Ascending aorta (tissue), 2 donors: ENCODE results near the gene IFNB1. TPM values are rescaled to one million over a fixed set of nuclear protein-coding genes. Genes with fewer than 3 reads are reported as not detected.

Experiments
- DNase-seq, 2 donors: peaks; one replicate each; pipeline ENCODE4 v3.0.0-alpha.2; 2019; ENCODE audit warnings: low spot score in 2 of 2
- H3K27ac ChIP-seq, 2 donors: fragments of 200-600 bp; sonication (generic); one replicate each; pipeline ENCODE4 v1.5.1; 2016 to 2017; ENCODE audit warnings: mild to moderate bottlenecking in 1 of 2
- H3K27me3 ChIP-seq: fragments of 200-600 bp; sonication (generic); one replicate; pipeline ENCODE4 v1.5.1; 2017
- H3K36me3 ChIP-seq, 2 donors: fragments of 200-600 bp; sonication (generic); one replicate each; pipeline ENCODE4 v1.5.1; 2016
- H3K4me1 ChIP-seq, 2 donors: fragments of 200-600 bp; sonication (generic); one replicate each; pipeline ENCODE4 v1.5.1; 2016 to 2017; ENCODE audit warnings: mild to moderate bottlenecking in 1 of 2
- H3K4me3 ChIP-seq, 2 donors: fragments of 200-600 bp; sonication (generic); one replicate each; pipeline ENCODE4 v1.5.1; 2016 to 2017; ENCODE audit warnings: mild to moderate bottlenecking in 1 of 2
- H3K9me3 ChIP-seq, 2 donors: fragments of 200-600 bp; sonication (generic); one replicate each; pipeline ENCODE4 v1.5.1; 2016
- intact Hi-C: fragments of 100-400 bp; cut with DNase I; formaldehyde crosslinking; loops from one replicate; pipeline ENCODE4 v1.15.1; 2023
- total RNA-seq: library from RNA; depleted of rRNA; stranded (reverse); fragments of >200 nt; gene quantifications from one replicate; pipeline ENCODE4 v1.1.0, GENCODE V29; 2016
- TF ChIP-seq, protein P1 (sequence below), 3 experiments: fragments of 200-600 bp in 2 of 3; fragments of 450-650 bp in 1 of 3; sonication (generic) in 2 of 3; IDR thresholded peaks; one replicate each; pipeline ENCODE4 v1.5.1; 2016 to 2019; ENCODE audit warnings: antibody characterized with exemption in 3 of 3, mild to moderate bottlenecking in 1 of 3, moderate library complexity in 1 of 3

IFNB1 gene
- total RNA-seq = not detected

DNA sequence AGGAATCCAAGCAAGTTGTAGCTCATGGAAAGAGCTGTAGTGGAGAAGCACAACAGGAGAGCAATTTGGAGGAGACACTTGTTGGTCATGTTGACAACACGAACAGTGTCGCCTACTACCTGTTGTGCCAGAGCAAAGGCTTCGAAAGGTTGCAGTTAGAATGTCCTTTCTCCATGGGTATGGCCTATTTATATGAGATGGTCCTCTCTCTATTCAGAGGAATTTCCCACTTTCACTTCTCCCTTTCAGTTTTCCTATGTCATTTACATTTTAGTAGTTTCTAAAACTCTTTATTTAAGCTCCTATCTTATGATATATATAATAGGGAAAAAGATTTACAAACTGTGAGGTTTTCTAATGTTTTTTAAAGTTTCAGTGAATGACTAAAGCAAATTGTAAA is at the start of gene IFNB1:
Gene IFNB1 (minus strand): TSS at position 162 of the 400 bp plus-strand sequence. CDS start 73 bp downstream, at position 89.
- TF ChIP-seq, protein P1, sequence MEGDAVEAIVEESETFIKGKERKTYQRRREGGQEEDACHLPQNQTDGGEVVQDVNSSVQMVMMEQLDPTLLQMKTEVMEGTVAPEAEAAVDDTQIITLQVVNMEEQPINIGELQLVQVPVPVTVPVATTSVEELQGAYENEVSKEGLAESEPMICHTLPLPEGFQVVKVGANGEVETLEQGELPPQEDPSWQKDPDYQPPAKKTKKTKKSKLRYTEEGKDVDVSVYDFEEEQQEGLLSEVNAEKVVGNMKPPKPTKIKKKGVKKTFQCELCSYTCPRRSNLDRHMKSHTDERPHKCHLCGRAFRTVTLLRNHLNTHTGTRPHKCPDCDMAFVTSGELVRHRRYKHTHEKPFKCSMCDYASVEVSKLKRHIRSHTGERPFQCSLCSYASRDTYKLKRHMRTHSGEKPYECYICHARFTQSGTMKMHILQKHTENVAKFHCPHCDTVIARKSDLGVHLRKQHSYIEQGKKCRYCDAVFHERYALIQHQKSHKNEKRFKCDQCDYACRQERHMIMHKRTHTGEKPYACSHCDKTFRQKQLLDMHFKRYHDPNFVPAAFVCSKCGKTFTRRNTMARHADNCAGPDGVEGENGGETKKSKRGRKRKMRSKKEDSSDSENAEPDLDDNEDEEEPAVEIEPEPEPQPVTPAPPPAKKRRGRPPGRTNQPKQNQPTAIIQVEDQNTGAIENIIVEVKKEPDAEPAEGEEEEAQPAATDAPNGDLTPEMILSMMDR (IDR thresholded peaks at IDR 0.05) = no peak
- no peaks in the 10 kb centered on the region for H3K27me3 ChIP-seq
- no peaks in the 10 kb centered on the region for H3K9me3 ChIP-seq
- no peak for DNase-seq
- H3K36me3 ChIP-seq = no peaks in the 10 kb centered on the region
- peaks cover 0 to 5% of the 10 kb centered on the region in 2 donors for H3K4me1 ChIP-seq
- no peak within 1 kb of the TSS for H3K4me3 ChIP-seq
- H3K27ac ChIP-seq = no peak within 1 kb of the TSS
- intact Hi-C loops = no loop called here

DNA sequence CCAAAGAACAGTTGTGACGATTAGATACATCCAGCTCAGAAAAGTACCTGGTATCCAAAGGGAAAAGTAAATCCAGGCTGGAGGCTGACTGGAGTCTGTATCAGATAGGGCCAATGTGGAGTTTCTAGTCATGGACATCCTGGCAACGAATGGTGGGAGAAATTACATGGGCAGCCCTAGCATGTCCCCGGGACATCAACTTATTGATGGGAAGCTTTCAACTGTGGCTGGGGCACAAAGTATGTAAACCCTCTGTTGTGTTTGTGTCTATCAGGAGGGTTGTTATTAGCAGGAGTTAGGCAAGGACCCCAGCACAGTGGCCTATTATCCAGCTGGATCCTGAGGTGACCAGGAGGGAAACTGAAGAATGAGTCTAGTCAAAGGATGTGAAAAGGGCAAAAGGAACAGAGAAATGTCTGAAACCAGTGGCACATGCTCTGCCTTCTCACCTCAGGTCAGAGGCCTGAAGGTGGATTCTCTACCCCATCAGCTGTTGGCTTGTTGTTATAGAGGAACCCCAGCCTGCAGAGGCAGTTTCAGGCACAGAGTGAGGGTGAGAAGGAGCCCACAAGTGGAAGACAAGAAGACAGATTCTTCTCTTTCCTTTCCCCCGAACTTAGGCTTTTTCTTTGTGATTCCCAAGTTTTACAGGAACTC is 44.0 kb upstream of the IFNB1 start:
- TF ChIP-seq, protein P1 (IDR thresholded peaks at IDR 0.05) = no peak
- no peak overlapping the region for H3K27ac ChIP-seq
- DNase-seq = no peak
- H3K4me1 ChIP-seq = no peaks in the 10 kb centered on the region
- H3K27me3 ChIP-seq = no peaks in the 10 kb centered on the region
- H3K9me3 ChIP-seq = no peaks in the 10 kb centered on the region
- H3K4me3 ChIP-seq = no peak overlapping the region
- H3K36me3 ChIP-seq = no peaks in the 10 kb centered on the region
- intact Hi-C loops = no loop called here

DNA sequence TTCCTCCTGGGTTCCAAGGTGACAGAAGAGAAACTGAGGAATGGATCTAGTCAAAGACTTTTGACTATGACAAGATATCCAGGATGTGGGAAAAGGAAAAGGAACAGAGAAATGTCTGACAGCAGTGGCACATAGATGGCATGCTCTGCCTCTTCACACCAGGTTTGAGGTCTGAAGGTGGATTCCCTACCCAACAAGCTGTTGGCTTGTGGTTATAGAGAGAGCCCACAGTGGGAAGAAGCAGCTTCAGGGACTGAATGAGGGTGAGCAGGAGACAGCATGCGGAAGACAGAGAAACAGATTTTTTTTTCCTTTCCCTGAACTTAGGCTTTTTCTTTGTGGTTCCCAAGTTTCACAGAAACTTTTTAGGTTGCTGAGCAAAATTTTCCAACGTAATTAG is 43.3 kb upstream of the IFNB1 start:
- intact Hi-C loops = no loop called here
- TF ChIP-seq, protein P1 (IDR thresholded peaks at IDR 0.05) = no peak
- Histone ChIP-seq H3K4me1 (no peaks in the 10 kb centered on the region), H3K4me3 (no peak overlapping the region), H3K36me3 (no peaks in the 10 kb centered on the region), H3K27ac (no peak overlapping the region), H3K9me3 (no peaks in the 10 kb centered on the region), H3K27me3 (no peaks in the 10 kb centered on the region)
- DNase-seq = no peak

DNA sequence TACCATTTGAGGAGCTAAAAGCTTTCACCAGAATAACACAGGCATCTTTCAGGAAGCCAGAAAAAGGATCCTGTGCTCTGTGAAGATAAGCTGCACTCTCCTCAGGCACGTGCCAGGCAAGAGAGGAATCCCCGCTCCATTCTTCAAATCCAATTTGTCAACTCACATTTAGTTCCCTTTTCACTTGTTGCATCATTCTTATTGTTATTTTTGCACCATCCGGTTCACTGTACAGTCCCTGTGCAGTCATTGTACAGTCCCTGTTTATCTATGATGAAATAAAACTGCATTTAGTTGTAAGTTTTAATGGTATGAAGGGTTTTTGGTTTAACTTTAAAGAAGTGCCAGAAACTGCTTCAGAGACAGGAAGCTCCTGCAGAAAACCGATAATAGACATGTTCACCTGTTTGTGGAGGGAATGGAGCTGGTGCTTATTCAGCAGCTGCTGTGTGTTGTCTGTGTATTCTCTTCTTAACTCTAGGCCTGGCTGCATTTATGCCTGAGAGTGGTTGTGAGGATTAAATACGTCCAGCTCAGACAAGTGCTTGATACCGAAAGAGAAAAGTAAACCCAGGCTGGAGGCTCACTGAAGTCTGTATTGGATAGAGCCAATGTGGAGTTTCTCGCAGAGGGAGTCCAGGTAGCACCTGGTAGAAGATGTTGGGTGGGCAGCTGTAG is 41.5 kb upstream of the IFNB1 start:
- Histone ChIP-seq H3K4me3 (no peak overlapping the region), H3K36me3 (no peaks in the 10 kb centered on the region), H3K27me3 (no peaks in the 10 kb centered on the region), H3K9me3 (no peaks in the 10 kb centered on the region), H3K27ac (no peak overlapping the region), H3K4me1 (no peaks in the 10 kb centered on the region)
- TF ChIP-seq, protein P1 (IDR thresholded peaks at IDR 0.05) = no peak
- intact Hi-C loops = no loop called here
- DNase-seq = no peak

DNA sequence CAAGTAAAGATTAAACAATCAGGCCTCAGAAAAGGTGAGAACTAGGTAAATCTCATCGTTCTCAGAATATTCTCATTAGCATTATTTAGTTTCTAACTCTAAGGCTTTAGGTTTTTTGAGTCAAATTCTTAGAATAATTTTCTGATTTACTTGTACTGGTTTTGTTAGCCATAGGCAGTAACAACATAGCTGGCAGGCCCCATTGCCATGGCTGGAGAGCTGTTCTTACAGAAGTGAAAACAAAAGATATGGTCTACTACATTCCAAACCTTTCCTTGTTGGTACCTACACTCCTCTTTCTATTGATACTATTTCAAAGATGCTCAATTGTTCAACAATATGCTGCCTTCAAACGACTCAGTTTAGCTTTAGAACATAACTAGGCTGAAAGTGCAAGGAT is 36.6 kb upstream of the IFNB1 start:
- Histone ChIP-seq H3K4me1 (no peaks in the 10 kb centered on the region), H3K4me3 (no peak overlapping the region), H3K27me3 (no peaks in the 10 kb centered on the region), H3K36me3 (no peaks in the 10 kb centered on the region), H3K27ac (no peak overlapping the region), H3K9me3 (no peaks in the 10 kb centered on the region)
- no peak for DNase-seq
- intact Hi-C loops = loop anchor here (5.0 kb wide), 4 partner anchors 172 to 1187 kb away; partner anchors contain the start of gene MLLT3
- TF ChIP-seq, protein P1 (IDR thresholded peaks at IDR 0.05) = no peak
